Activated B cell treated with CpG ODN at 0.5 μM for 24 hours (primary cell): ENCODE measurements around the gene NAV1. TPM values are rescaled to one million over a fixed set of nuclear protein-coding genes. Genes with fewer than 3 reads are reported as not detected.
A peak's percentile ranks its signal among the peaks of the same experiment; 100 is the strongest.
"Not testable (repeated sequence)": the region's sequence is repeated elsewhere in the genome, so short reads cannot be mapped to it uniquely, and the experiment has no call there.

Source experiments
- ATAC-seq: fragments of 200-7000 bp; cut with Tn5 transposase; one replicate; pipeline ENCODE4 v1.10.0; 2021; ENCODE audit warnings: low read depth, mild to moderate bottlenecking, moderate library complexity
- CTCF ChIA-PET: fragments of 350-600 bp; sonication (Branson Sonifier 250); formaldehyde crosslinking; loops from one replicate; lab custom pipeline; 2021; ENCODE audit warnings: antibody characterized with exemption; lab: Charles Lee
- POLR2A ChIA-PET: fragments of 350-600 bp; sonication (Branson Sonifier 250); formaldehyde crosslinking; loops from one replicate; lab custom pipeline; 2021; ENCODE audit warnings: antibody characterized with exemption; lab: Charles Lee
- DNase-seq: peaks from one replicate; pipeline ENCODE4 v3.0.0; 2022
- H3K27ac Mint-ChIP-seq: one replicate; pipeline ENCODE4 v1.8.0; 2020; ENCODE audit warnings: mixed read lengths
- H3K27me3 Mint-ChIP-seq: one replicate; pipeline ENCODE4 v1.8.0; 2021; ENCODE audit warnings: mixed read lengths
- H3K36me3 Mint-ChIP-seq: one replicate; pipeline ENCODE4 v1.8.0; 2021; ENCODE audit warnings: low read depth, mixed read lengths
- H3K4me1 Mint-ChIP-seq: one replicate; pipeline ENCODE4 v1.8.0; 2021; ENCODE audit warnings: mixed read lengths
- H3K4me3 Mint-ChIP-seq: one replicate; pipeline ENCODE4 v1.8.0; 2020; ENCODE audit warnings: mild to moderate bottlenecking, mixed read lengths
- H3K9me3 Mint-ChIP-seq: one replicate; pipeline ENCODE4 v1.8.0; 2020; ENCODE audit warnings: mixed read lengths
- intact Hi-C: fragments of 100-400 bp; cut with micrococcal nuclease; formaldehyde crosslinking; loops from one replicate; pipeline ENCODE4 v1.15.1; 2024
- total RNA-seq: library from RNA; stranded (reverse); gene quantifications from 2 replicates; pipeline ENCODE4 v1.2.3, GENCODE V29; 2022
- TF ChIP-seq, protein P1 (sequence below): fragments of 200-600 bp; IDR thresholded peaks from one replicate; pipeline ENCODE4 v1.8.0; 2022; ENCODE audit warnings: antibody characterized with exemption, mild to moderate bottlenecking

Gene NAV1, protein sequence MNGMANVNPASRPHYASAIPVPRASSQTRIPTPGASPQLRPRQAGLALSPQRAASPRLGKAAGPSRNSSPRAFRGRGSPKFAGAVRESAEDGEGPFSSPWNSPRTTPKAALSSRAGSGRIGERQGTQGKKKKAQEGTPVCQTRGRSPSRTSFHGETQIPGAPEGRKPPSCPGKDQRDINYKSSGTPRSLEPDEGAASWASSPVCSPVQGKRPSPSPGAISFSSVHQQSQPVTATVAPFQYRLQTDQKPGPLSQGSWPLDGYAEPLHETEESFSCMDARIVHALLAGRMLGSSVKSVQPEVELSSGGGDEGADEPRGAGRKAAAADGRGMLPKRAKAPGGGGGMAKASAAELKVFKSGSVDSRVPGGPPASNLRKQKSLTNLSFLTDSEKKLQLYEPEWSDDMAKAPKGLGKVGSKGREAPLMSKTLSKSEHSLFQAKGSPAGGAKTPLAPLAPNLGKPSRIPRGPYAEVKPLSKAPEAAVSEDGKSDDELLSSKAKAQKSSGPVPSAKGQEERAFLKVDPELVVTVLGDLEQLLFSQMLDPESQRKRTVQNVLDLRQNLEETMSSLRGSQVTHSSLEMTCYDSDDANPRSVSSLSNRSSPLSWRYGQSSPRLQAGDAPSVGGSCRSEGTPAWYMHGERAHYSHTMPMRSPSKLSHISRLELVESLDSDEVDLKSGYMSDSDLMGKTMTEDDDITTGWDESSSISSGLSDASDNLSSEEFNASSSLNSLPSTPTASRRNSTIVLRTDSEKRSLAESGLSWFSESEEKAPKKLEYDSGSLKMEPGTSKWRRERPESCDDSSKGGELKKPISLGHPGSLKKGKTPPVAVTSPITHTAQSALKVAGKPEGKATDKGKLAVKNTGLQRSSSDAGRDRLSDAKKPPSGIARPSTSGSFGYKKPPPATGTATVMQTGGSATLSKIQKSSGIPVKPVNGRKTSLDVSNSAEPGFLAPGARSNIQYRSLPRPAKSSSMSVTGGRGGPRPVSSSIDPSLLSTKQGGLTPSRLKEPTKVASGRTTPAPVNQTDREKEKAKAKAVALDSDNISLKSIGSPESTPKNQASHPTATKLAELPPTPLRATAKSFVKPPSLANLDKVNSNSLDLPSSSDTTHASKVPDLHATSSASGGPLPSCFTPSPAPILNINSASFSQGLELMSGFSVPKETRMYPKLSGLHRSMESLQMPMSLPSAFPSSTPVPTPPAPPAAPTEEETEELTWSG (N-terminal part only)
- 2.0 and 2.3 TPM in 2 replicates for total RNA-seq

DNA sequence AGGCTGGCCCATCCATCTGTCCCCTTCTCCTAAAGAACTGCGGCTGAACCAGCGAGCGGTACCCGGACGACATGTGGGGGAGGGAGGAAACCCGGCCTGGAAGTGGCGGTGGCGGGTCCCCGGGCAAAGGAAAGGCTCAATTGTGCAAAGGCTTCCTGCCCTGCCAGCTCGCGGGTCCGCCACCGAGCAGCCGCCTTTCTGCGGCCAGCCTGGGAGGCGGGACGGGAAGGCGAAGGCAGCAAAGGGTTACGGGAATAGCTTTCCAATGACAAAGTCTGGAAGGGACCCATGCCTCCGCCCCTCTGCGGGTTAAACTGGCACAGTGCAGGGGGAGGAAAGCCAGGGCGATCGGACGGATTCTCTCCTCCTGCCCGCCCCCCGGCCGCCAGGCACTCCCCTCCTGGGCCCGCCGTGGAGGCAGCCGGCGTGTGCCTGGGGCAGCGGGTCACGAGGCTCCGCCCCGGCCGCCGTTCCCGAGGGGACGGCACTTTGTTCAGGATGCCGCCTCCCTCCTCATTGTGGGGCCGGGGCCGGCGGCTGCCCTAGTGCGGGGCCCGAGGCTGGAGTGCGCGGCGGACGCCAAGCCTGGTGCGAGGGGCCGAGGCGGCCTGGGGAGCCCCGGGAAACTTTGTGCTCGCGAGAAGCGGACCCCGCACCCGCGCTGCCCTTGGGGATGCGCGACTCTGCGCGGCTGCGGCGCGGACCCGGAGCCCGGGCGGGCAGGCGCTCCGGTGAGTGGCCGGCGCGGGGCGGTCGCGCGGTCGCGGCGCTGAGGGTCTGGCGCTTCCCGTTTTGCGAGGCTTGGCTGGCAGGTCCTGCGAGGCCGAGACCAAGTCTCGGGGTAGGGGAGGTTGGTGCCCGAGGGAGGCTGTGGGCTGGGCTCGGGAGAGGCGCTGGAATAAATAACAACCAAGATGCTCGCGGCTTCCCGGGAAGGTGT lies at the start of gene NAV1:
Gene NAV1, plus strand, starts transcription at position 516 of the 940 bp plus-strand sequence. CDS start 83,758 bp downstream, outside the sequence.
- Mint-ChIP-seq H3K4me3 (peak within 1 kb of the TSS; percentile 79), H3K27ac (no peak within 1 kb of the TSS)
- ATAC-seq: peak; percentile 28

GRCh38 chr1:201489643-201490261 lies 49.2 kb upstream of the NAV1 start:
- intact Hi-C loops: no loop called here
- ATAC-seq: no peak

More for the DNA sequence above, at the start of gene NAV1:
- peaks cover 28% of the 10 kb centered on the region for H3K4me1 Mint-ChIP-seq
- no peaks in the 10 kb centered on the region for H3K36me3 Mint-ChIP-seq
- peaks cover 2% of the 10 kb centered on the region for H3K9me3 Mint-ChIP-seq
- intact Hi-C loops: no loop called here
- TF ChIP-seq, protein P1, sequence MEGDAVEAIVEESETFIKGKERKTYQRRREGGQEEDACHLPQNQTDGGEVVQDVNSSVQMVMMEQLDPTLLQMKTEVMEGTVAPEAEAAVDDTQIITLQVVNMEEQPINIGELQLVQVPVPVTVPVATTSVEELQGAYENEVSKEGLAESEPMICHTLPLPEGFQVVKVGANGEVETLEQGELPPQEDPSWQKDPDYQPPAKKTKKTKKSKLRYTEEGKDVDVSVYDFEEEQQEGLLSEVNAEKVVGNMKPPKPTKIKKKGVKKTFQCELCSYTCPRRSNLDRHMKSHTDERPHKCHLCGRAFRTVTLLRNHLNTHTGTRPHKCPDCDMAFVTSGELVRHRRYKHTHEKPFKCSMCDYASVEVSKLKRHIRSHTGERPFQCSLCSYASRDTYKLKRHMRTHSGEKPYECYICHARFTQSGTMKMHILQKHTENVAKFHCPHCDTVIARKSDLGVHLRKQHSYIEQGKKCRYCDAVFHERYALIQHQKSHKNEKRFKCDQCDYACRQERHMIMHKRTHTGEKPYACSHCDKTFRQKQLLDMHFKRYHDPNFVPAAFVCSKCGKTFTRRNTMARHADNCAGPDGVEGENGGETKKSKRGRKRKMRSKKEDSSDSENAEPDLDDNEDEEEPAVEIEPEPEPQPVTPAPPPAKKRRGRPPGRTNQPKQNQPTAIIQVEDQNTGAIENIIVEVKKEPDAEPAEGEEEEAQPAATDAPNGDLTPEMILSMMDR: no peak
- CTCF ChIA-PET: interaction anchor here (2.3 kb wide), 1 partner anchor 9 kb away, joined by 8 read pairs; no protein-coding TSS in a partner anchor
- DNase-seq: peak; percentile 29
- H3K27me3 Mint-ChIP-seq: peaks cover 48% of the 10 kb centered on the region
- POLR2A ChIA-PET: no interaction called here

GRCh38 chr1:201490708-201491131 lies 48.2 kb upstream of the NAV1 start:
- peaks cover 7% of the 10 kb centered on the region for H3K4me1 Mint-ChIP-seq
- no peaks in the 10 kb centered on the region for H3K27me3 Mint-ChIP-seq
- CTCF ChIA-PET: interaction anchor here (2.1 kb wide), 1 partner anchor 22 kb away, joined by 7 read pairs; no protein-coding TSS in a partner anchor
- no peaks in the 10 kb centered on the region for H3K9me3 Mint-ChIP-seq
- ATAC-seq (no peak), DNase-seq (no peak)
- intact Hi-C loops: no loop called here
- TF ChIP-seq, protein P1: no peak
- POLR2A ChIA-PET: no interaction called here
- H3K36me3 Mint-ChIP-seq: peaks cover 54% of the 10 kb centered on the region
- no peak overlapping the region for H3K27ac Mint-ChIP-seq
- H3K4me3 Mint-ChIP-seq: no peak overlapping the region

More at GRCh38 chr1:201489643-201490261, 49.2 kb upstream of the NAV1 start:
- H3K27ac Mint-ChIP-seq: no peak overlapping the region
- peaks cover 53% of the 10 kb centered on the region for H3K36me3 Mint-ChIP-seq
- DNase-seq: no peak
- peaks cover 7% of the 10 kb centered on the region for H3K4me1 Mint-ChIP-seq
- H3K27me3 Mint-ChIP-seq: no peaks in the 10 kb centered on the region
- H3K9me3 Mint-ChIP-seq: no peaks in the 10 kb centered on the region
- CTCF ChIA-PET: interaction anchor here (0.7 kb wide), 1 partner anchor 23 kb away, joined by 3 read pairs; no protein-coding TSS in a partner anchor
- TF ChIP-seq, protein P1: no peak
- H3K4me3 Mint-ChIP-seq: no peak overlapping the region
- POLR2A ChIA-PET: no interaction called here

- TF ChIP-seq, protein P1: no peak
- intact Hi-C loops: no loop called here
- ChIA-PET CTCF (interaction anchor here (2.1 kb wide), 1 partner anchor 21 kb away, joined by 7 read pairs; no protein-coding TSS in a partner anchor), POLR2A (no interaction called here)
- Mint-ChIP-seq H3K9me3 (no peaks in the 10 kb centered on the region), H3K27ac (no peak overlapping the region), H3K4me3 (no peak overlapping the region), H3K4me1 (peaks cover 7% of the 10 kb centered on the region), H3K27me3 (no peaks in the 10 kb centered on the region), H3K36me3 (peaks cover 53% of the 10 kb centered on the region)
- ATAC-seq (no peak), DNase-seq (no peak)
Measured at GRCh38 chr1:201491896-201492511, 46.9 kb upstream of the NAV1 start.

- H3K27me3 Mint-ChIP-seq, H3K27ac Mint-ChIP-seq, ATAC-seq, H3K9me3 Mint-ChIP-seq, DNase-seq, H3K4me3 Mint-ChIP-seq, H3K4me1 Mint-ChIP-seq, intact Hi-C loops, POLR2A ChIA-PET: not testable (repeated sequence)
- H3K36me3 Mint-ChIP-seq: peaks cover 47% of the 10 kb centered on the region
- CTCF ChIA-PET: interaction anchor here (1.6 to 1.8 kb wide), 2 partner anchors 11 to 20 kb away, joined by 5 to 6 read pairs; no protein-coding TSS in a partner anchor
Measured at GRCh38 chr1:201493026-201493656, 45.8 kb upstream of the NAV1 start.
